ENCODE data around the gene TEKTIP1. TPM values are rescaled to one million over a fixed set of nuclear protein-coding genes. Genes with fewer than 3 reads are reported as not detected.

TEKTIP1 gene
- total and polyA plus RNA-seq, 9 of the 15 experiments (the other 6 are each of a cell fraction or from before 2014, with no cell fraction given): 0.66 TPM; not detected in 8

DNA sequence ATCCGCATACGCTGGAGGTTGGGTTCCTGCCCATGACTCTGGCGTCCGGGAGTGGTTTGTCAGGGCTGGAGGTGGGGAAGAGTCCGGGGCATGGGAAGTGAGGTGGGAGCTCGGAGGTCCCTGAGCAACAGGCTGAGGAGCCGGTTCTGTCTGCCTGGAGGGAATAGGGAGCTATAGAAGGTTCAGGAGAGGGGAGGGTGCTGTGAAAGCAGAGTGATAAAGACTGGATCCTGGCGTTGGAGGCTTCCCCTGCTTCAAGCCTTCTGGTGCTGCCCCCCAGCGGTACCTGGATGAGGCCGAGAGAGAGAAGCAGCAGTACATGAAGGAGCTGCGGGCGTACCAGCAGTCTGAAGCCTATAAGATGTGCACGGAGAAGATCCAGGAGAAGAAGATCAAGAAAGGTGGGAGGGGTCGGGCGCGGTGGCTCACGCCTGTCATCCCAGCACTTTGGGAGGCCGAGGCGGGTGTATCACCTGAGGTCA lies 36.3 kb downstream of the TEKTIP1 start (continued):
- TF ChIP-seq, protein P1, sequence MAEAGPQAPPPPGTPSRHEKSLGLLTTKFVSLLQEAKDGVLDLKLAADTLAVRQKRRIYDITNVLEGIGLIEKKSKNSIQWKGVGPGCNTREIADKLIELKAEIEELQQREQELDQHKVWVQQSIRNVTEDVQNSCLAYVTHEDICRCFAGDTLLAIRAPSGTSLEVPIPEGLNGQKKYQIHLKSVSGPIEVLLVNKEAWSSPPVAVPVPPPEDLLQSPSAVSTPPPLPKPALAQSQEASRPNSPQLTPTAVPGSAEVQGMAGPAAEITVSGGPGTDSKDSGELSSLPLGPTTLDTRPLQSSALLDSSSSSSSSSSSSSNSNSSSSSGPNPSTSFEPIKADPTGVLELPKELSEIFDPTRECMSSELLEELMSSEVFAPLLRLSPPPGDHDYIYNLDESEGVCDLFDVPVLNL (CRISPR knock-in tag; IDR thresholded peaks at IDR 0.05; ENCODE audit: low read depth): no peak
- TF ChIP-seq HNRNPH1 (optimal IDR thresholded peaks at IDR 0.05; ENCODE audit: low read depth, low read length): no peak
- TF ChIP-seq TAF15 (IDR thresholded peaks at IDR 0.05; ENCODE audit: low read depth, low read length): no peak
- TF ChIP-seq ZC3H4 (CRISPR knock-in tag; IDR thresholded peaks at IDR 0.05; ENCODE audit: borderline replicate concordance): no peak
- TF ChIP-seq SMC3 (conservative IDR thresholded peaks at IDR 0.05; ENCODE audit: insufficient read depth, low read depth, low read length): 0 out of 2 replicates have a peak, but pooled peaks have one; percentile 28
- TF ChIP-seq HLTF (IDR thresholded peaks at IDR 0.05): no peak
- no peak for TF ChIP-seq FOXJ2 (tag; IDR thresholded peaks at IDR 0.05)
- TF ChIP-seq ZNF143 (CRISPR knock-in tag; IDR thresholded peaks at IDR 0.05): no peak
- TF ChIP-seq CHD1 (IDR thresholded peaks at IDR 0.05; ENCODE audit: low read length): no peak
- no peak for TF ChIP-seq ELF2 (CRISPR knock-in tag; IDR thresholded peaks at IDR 0.05)
- no peak for TF ChIP-seq ZNF76 (CRISPR knock-in tag; IDR thresholded peaks at IDR 0.05; ENCODE audit: borderline replicate concordance)
- TF ChIP-seq TARDBP (IDR thresholded peaks at IDR 0.05): no peak
- TF ChIP-seq SP2 (IDR thresholded peaks at IDR 0.05; ENCODE audit: extremely low read depth, low read depth, low read length, poor library complexity, severe bottlenecking): no peak
- TF ChIP-seq CTCF (IDR thresholded peaks at IDR 0.05 in 2 of 3, conservative IDR thresholded peaks at IDR 0.05 in 1 of 3; ENCODE audit: insufficient read depth in 2 of 3, low read depth in 1 of 3, low read length in 3 of 3): peak; percentile 55 to 64 (median 62)
- no peak for TF ChIP-seq ZNF717 (CRISPR knock-in tag; IDR thresholded peaks at IDR 0.05)
- TF ChIP-seq TBP (optimal IDR thresholded peaks at IDR 0.05; ENCODE audit: low read depth, low read length): no peak
- TF ChIP-seq EWSR1 (IDR thresholded peaks at IDR 0.05; ENCODE audit: borderline replicate concordance, low read depth, partially characterized antibody): no peak
- TF ChIP-seq ATF7 (IDR thresholded peaks at IDR 0.05): no peak
- peak; percentile 73; the same call in 1 of the 2 replicates for TF ChIP-seq PTBP1 (IDR thresholded peaks at IDR 0.05; ENCODE audit: low read depth, low read length)
- TF ChIP-seq GABPB1 (CRISPR knock-in tag; IDR thresholded peaks at IDR 0.05): no peak
- TF ChIP-seq HNRNPL (IDR thresholded peaks at IDR 0.05; ENCODE audit: low read depth, low read length): no peak
- TF ChIP-seq, protein P2, sequence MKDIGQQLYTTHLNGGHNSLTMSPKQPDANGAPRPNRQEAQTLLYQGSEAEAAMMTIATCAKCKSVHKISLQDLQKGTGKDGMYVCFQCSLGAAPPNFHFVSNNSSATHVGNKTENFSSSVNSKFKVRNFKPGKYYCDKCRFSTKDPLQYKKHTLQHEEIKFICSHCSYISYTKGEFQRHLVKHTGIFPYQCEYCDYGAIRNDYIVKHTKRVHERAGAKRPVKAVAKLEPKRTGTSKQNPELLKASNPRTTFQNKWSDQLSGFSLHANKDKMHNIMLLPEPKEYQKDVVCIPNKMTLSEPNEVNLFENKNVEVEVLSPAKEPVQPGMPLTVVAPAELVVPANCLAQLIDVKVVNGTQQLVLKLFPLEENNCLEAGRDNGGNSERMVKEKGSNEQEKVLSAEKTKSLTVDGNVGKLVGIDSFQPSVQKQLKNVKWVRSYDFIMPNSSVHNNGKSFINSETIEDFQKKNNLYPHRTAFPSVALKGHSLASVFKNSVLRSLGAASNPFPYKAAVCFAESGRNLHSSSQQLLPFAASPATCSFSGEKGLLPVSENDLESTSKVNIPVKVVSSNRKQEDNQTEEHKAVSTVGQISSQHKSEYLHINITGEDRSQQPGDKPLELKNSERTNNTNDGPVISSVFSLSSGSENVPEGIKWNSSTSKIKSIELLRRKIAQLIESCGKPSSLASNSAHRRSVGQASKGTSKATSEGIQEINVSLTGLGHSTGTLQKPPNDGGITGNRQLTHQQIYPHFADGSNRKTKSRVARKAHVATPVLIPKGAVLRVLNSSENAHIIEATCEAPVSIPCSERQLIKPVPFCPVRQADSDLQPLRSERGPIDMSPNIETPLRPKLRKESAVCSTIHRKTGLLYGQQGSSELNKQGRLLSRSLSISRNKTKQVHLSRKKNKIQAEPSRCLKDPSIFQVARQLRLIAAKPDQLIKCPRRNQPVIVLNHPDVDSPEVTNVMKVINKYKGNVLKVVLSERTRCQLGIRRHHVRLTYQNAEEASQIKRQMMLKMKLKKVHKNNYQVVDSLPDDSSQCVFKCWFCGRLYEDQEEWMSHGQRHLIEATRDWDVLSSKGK (CRISPR knock-in tag; IDR thresholded peaks at IDR 0.05): no peak
- TF ChIP-seq NFRKB (IDR thresholded peaks at IDR 0.05; ENCODE audit: low read depth): no peak
- TF ChIP-seq NCOA1 (IDR thresholded peaks at IDR 0.05; ENCODE audit: low read depth): no peak

Measured in K562 (cell line).